HG03066 (cell line): ENCODE data around the gene SRMS.

ENCODE experiments used
- ATAC-seq: cut with Tn5 transposase; IDR thresholded peaks from one replicate; pipeline ENCODE4 v1.9.1; 2021; ENCODE audit warnings: low read depth; ENCODE audit not compliant: unreplicated experiment

The SRMS gene

GRCh38 chr20:63494420-63495166 is 53.0 kb downstream of the SRMS start:
- no peak for ATAC-seq

- ATAC-seq: no peak
Measured at GRCh38 chr20:63494084-63494419, 53.5 kb downstream of the SRMS start.

DNA sequence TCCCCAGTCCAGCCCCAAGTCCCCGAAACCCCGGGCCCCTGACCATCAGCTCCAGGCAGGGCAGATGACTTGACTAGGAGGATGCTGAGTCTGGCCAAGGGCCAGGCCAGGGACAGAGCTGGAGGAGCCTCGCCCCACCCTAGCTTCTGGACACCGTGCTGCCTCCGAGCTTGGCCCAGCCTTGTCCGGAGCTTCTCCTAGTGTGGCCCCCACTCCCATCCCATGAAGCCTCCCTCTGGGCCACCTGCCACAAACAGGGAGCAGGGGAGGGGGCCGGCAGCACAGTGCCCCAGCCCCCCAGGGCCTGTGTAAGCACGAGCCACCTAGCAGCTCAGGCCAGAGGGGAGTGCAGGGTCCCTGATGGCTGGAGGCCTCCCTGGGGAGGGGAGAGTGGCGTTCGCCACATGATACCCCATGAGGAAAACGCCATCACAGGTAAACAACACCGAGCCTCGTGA is 54.0 kb downstream of the SRMS start:
- ATAC-seq: no peak

- no peak for ATAC-seq
Measured at GRCh38 chr20:63492982-63493381, 54.6 kb downstream of the SRMS start.

- ATAC-seq: no peak
Measured at GRCh38 chr20:63492518-63492917, 55.0 kb downstream of the SRMS start.

DNA sequence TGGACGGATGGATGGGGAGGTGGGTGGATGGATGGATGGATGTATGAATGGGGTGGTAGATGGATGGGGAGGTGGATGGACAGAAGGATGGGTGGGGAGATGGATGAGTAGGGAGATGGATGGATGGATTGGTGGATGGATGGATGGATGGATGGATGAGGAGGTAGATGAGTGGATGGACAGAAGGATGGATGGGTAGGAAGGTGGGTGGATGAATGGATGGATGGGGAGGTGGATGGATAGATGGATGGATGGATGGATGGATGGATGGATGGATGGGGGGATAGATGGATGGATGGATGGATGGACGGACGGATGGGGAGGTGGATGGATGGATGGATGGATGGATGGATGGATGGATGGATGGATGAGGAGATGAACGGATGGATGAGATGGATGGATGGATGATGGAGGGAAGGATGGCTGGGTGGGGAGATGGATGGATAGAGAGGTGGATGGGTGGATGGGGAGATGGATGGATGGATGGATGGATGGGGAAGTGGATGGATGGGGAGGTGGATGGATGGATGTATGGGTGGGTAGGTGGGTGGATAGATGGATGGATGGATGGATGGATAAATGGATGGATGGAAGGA is 55.8 kb downstream of the SRMS start:
- no peak for ATAC-seq

DNA sequence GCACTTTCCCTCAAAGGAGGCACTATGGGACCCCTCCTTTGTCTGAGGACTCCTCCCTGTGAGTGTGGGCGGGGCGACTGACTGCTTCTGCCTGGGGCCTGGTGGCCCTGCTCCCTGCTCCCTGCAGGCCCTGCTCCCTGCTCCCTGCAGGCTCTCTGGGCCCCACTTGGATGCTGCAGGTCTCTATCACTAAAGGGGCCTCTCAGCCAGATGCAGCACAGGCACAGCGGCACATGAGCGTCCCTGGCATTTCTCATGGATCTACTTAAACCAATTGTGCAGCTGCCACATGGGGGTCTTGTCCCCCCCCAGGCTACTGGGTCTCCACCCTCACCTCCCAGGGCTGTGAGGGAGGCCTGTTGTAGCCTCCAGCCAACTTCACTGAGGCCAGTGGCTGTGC is 56.5 kb downstream of the SRMS start:
- ATAC-seq: no peak
